NCI-H345 (cell line): ENCODE results near the gene NDRG3.
"Not testable (repeated sequence)": the region's sequence is repeated elsewhere in the genome, so short reads cannot be mapped to it uniquely, and the experiment has no call there.

Experiments
- DNase-seq: peaks from one replicate; lab custom pipeline; 2025; lab: John Stamatoyannopoulos, UW

NDRG3 gene

DNA sequence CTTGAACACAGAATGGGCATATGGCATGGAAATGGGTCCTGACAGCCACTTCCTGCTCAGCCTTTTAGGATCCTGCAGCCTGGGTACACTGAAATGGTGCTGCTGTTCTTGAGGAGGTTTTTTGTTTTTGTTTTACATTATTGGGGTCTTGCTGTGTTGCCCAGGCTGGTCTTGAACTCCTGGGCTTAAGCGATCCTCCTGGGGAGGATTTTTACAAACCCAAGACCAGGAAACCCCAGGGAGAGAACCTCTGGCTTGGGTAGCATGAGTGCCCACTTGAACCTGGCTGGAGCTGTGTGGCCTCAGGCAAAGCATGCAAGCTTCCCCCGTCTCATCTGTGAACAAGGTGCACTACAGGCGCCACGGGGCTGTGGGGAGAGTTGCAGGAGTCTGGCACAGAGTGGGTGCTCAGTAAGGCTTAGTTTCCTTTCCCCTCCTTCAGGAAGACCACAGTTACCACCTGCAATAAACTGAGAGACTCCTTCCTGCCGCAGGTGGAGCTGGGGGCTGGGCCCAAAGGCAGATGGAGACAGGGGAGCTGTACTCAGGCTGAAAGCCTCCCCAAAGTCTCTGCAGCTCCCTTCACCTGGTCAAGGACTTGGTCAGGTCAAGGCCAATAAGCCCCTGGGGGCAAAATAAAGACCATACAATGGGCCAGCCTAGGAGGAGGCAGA, 101.7 kb downstream of the NDRG3 start:
- peak; percentile 21 for DNase-seq

GRCh38 chr20:36642136-36642535, 103.8 kb downstream of the NDRG3 start:
- no peak for DNase-seq

- no peak for DNase-seq
These were observed 104.4 kb downstream of the NDRG3 start for GRCh38 chr20:36641506-36641843.

GRCh38 chr20:36638876-36639400, 107.0 kb downstream of the NDRG3 start:
- not testable (repeated sequence) for DNase-seq

- no peak for DNase-seq
These were observed 111.5 kb downstream of the NDRG3 start for GRCh38 chr20:36634342-36634741.

- DNase-seq: no peak
These were observed 112.6 kb downstream of the NDRG3 start for GRCh38 chr20:36633285-36633772.

- no peak for DNase-seq
These were observed 113.2 kb downstream of the NDRG3 start for GRCh38 chr20:36632487-36633284.

DNA sequence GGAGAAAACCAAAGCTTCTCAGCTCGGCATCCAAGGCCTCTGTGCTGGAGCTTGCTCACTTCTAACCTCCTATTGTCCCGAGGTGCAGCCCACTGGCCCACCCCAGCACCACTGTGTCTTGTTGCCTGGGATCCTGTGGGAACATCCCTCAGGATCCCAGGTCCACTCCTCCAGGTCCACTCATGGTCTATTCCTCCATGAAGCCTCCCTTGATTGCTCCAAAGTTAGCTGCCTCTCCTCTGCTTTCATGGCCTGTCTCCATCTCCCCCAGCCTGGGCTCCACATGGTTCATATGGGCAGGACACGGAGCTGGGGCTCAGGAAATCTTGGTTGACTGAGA, 113.8 kb downstream of the NDRG3 start:
- DNase-seq: no peak

DNA sequence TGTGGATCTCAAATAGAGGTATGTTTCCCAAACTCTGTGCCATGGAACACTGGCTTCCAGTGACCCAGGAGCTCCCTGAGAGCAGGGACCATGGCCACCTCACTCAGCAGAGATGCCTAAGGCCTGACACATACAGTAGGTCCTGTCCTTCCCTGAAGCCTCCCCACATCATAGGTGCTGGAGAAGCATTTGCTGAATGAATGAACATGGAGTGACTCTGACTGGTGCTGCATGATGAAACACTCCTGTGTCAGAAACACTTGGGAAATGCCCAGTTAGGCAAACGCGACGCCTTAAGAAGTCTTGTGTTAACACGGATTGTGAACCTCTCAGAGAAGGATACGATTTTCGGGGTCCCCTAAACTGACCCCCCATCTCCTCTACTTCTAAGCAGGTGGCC, 114.2 kb downstream of the NDRG3 start:
- no peak for DNase-seq

DNA sequence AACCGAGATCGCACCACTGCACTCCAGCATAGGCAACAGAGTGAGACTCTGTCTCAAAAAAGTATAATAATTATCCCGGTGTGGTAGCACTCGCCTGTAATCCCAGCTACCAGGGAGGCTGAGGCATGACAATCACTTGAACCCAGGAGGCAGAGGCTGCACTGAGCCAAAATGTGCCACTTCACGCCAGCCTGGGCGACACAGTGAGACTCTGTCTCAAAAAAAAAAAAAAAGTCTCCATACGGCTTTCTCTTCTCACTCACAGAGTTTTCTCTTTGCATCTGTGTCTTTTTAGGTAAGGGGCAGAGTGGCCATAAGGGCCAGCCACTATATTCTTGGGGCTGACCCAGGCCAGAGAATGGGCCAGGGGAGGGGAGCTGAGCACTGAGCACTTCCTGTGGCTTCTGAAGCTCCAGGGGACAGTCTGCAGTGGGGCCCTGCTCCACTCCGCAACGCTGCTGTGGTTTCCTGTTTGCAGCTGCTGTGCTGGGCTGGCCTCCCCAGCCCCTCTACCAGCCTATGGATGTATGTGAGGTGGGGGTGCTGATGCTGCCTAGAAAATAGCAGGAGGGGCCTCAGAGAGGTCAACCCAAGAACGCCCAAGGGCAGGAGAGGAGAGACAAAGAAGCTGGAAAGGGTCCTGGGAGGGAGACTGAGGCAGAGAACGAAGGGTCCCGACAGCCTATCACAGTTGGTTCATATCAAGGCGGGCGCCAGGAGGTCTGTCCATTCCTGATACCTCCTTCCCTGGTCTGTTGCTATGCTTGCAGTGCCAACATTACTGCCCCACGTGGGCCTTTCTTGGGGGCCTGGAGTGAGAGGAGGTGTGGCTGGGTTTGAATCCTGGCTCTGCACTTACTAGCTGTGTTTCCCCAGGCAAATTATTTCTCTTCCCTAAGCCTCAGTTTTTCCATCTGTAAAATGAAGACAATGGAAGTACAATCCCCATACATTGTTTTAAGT, 115.9 kb downstream of the NDRG3 start:
- no peak for DNase-seq

DNA sequence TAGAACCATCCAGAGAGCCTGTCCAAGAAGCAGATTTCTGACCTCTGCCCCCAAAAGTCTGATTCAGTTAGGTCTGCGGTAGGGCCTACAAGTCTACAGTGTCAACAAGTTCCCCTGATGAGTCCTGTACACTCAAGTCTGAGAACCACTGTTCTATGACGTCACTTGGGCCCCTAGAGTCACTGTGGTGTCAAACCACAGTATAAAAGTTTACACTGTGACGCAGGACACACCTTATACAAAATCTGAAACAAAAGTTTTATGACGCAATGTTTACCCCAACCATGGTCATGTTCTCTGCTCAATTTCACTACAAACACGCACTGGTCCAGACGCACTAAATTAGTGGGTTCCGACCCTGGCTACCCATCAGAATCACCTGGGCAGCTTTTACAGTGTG, 117.8 kb downstream of the NDRG3 start:
- DNase-seq: no peak

DNA sequence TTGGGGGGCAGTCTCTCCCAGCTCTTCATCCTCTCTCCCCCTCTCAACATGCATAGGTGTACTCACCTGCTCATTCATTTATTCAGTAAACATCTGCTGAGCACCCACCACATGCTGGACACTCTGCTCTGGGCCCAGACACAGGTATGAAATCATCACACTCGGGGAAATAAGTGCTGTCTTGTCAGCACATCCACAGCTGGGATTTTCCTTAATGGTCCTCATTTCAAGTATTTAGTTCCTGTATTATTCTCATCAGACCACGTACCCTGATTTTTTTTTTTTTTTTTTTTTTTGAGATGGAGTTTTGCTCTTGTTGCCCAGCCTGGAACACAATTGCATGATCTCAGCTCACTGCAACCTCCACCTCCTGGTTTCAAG, 121.0 kb downstream of the NDRG3 start:
- no peak for DNase-seq

- no peak for DNase-seq
These were observed 121.6 kb downstream of the NDRG3 start for GRCh38 chr20:36624068-36624943.

- DNase-seq: no peak
These were observed 122.4 kb downstream of the NDRG3 start for GRCh38 chr20:36623444-36623843.

GRCh38 chr20:36620917-36621316, 125.0 kb downstream of the NDRG3 start:
- DNase-seq: no peak

DNA sequence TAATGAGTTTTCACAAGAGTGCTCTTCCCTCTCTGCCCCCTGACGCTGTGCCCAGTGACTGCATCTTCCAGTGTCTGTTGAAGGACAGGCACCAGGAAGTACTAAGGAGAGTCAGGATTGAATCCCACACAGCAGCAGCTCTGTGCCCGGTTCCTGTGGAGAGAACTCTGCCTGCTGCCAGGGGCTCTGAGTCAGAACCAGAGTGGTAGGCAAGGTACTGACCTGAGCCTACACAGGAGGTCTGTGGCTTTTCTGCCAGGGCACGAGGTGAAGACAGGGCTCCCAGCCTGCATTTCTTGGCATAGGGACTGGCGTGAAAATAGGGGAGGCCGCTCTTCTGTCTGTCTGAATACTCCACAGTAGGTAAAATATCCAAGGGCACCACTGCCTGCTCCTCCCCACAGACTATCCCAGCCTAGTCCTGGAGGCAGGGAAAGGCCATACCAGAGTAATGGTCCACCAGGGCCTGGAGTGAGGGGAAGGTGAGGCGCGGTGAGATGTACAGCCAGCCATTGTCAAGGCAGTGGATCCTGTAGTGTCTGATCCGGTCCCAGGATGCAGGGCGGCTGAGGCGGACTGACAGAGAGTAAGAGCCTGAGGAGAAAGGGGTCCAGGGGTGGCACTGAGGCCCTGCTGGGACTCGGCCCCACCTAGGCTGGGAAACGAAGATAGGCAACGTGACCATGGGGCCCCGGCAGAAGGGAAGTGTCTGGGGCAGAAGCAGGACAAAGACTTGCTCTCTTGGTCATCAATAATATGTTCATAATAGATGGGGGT, 130.9 kb downstream of the NDRG3 start:
- no peak for DNase-seq

- DNase-seq: peak; percentile 93
These were observed 131.9 kb downstream of the NDRG3 start for GRCh38 chr20:36613974-36614373.

DNA sequence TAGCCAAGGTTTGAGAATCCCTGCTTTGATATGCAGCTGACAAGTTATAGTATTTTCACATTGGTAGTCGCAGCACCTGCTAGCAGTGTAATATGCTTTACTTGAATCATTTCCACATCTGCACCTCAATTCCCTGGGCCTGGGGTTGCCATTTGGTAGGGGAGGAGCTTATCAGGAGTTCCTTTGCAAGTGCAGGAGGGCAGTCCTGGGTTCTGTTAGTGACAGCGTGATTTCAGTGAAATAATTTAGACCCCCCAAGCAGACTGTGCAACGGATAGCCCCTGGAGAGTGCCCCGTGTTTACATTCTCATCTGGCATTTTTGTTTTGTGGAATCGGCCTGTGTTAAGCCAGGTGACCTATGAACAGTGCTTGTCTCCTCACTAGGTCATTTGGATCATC, 134.3 kb downstream of the NDRG3 start:
- no peak for DNase-seq

GRCh38 chr20:36608388-36608728, 137.5 kb downstream of the NDRG3 start:
- not testable (repeated sequence) for DNase-seq

DNA sequence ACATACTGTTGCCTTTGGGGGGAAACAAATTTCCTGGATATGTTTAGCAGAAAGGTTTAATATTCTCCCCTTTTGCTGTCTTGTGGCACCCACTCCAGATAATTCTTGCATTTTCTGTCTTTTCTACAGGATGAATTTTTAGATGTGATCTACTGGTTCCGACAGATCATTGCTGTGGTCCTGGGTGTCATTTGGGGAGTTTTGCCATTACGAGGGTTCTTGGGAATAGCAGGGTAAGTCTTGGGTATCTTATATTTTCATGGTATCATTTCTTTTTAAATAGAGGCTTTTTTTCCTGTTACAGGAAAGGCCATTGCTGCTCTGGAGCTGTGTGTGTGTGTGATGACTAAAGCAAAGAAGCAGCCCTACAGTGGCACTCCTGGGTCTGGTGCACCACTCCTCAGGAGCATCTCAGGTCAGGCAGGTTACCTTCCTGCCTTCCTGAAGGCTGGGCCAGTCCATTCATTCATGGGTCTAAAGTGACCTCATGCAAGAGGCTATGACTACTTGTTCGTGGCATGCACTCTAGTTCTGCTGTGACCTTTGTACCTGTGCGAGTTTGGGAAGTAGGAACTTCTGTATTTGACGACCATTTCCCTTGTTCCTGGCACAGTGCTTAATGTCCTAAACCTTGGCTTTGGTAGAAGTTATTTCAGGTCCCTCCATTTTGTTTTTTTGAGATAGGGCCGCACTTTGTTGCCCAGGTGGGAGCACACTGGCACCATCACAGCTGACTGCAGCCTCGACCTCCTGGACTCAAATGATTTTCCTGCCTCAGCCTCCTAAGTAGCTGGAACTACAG, 138.1 kb downstream of the NDRG3 start:
- DNase-seq: no peak
